ENCODE data around the gene ARHGEF26.

The ARHGEF26 gene

DNA sequence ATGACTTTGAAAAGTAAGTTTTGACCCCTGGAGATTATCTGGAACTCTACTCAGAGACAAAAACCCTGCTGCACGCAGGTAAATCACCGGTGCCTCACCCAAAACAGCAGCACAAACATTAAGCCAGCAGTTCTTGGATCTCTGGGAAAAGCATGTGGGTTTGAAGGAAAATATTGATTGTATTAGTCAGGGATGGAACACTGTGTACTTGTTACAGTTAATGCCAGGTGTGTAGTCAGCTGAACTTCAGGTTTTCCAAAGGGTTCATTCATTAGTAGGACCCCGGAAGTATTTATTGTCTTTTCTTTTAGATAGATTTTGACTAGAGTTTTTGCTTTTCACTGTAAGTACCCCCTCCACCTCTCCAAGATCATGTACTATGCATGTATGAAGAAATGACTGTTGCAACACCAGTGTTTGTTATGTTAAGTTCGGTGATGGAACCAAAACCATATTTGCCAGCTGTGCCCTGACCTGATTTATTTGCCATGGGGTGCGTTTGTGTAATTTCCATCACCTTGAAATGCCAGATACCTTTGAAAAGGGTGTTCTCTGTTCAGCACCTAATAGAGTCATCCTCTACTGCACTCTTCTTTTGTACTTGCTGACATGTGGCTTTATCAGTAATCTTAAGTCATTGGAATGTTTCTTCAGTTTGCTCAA is 14.5 kb downstream of the ARHGEF26 start:
- Histone ChIP-seq H3K36me3 (ENCODE audit: insufficient read depth, low read depth, low read length) (peaks cover 6% of the 10 kb centered on the region; the same call in 1 of the 2 replicates), H3K9me3 (ENCODE audit: insufficient read depth, low read depth, low read length) (no peaks in the 10 kb centered on the region), H3K9ac (ENCODE audit: low read depth, low read length) (no peak overlapping the region), H3K27me3 (ENCODE audit: insufficient read depth, low read length) (no peaks in the 10 kb centered on the region), H3K4me1 (ENCODE audit: insufficient read depth, low read length) (peaks cover 20% of the 10 kb centered on the region; the same call in 1 of the 2 replicates), H3K4me3 (ENCODE audit: low read length) (no peak overlapping the region), H3K27ac (ENCODE audit: low read length) (no peak overlapping the region)

DNA sequence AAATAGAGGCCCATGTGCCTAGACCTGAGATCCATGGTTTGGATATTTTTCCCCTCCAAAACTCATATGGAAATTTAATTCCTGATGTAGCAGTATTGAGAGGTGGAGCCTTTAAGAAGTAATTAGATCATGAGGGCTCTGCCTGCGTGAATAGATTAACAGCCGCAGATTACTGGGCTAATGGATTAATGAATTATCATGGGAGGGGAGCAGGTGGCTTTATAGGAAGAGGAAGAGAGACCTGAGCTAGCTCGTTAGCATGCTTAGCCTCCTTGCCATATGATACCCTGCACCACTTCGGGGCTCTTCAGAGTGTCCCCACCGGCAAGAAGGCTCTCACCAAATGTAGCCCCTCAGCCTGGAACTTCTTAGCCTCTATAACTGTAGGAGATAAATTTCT is 15.8 kb downstream of the ARHGEF26 start:
- H3K36me3 ChIP-seq (ENCODE audit: insufficient read depth, low read depth, low read length) = no peaks in the 10 kb centered on the region
- no peak overlapping the region for H3K4me3 ChIP-seq (ENCODE audit: low read length)
- H3K4me1 ChIP-seq (ENCODE audit: insufficient read depth, low read length) = peaks cover 11% of the 10 kb centered on the region; the same call in 1 of the 2 replicates
- H3K9ac ChIP-seq (ENCODE audit: low read depth, low read length) = no peak overlapping the region
- H3K27me3 ChIP-seq (ENCODE audit: insufficient read depth, low read length) = no peaks in the 10 kb centered on the region
- no peaks in the 10 kb centered on the region for H3K9me3 ChIP-seq (ENCODE audit: insufficient read depth, low read depth, low read length)
- no peak overlapping the region for H3K27ac ChIP-seq (ENCODE audit: low read length)

DNA sequence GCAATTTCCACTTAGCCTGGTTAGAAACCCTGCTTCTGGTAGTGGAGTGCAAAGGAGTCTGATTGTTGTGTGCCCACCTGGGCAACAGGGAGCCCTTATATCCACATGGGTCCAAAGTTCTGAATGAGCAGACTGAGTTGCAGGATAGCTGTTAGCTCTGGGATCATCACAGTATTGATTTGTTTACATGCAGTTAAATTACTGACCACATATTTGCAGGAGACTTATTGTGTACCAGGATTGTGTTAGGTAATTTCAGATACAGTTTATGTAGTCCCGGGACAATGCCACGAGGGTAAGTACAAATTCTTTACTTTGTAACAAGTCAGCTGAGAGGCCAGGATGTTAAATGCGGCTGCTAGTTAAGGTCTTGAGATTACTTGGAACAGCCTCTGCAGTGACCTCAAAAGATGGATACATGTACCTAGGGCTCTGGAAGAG is 18.8 kb downstream of the ARHGEF26 start:
- no peak overlapping the region for H3K9ac ChIP-seq (ENCODE audit: low read depth, low read length)
- no peaks in the 10 kb centered on the region for H3K36me3 ChIP-seq (ENCODE audit: insufficient read depth, low read depth, low read length)
- no peak overlapping the region for H3K27ac ChIP-seq (ENCODE audit: low read length)
- no peaks in the 10 kb centered on the region for H3K9me3 ChIP-seq (ENCODE audit: insufficient read depth, low read depth, low read length)
- H3K27me3 ChIP-seq (ENCODE audit: insufficient read depth, low read length) = no peaks in the 10 kb centered on the region
- H3K4me3 ChIP-seq (ENCODE audit: low read length) = no peak overlapping the region
- H3K4me1 ChIP-seq (ENCODE audit: insufficient read depth, low read length) = peaks cover 20% of the 10 kb centered on the region; the same call in 1 of the 2 replicates

DNA sequence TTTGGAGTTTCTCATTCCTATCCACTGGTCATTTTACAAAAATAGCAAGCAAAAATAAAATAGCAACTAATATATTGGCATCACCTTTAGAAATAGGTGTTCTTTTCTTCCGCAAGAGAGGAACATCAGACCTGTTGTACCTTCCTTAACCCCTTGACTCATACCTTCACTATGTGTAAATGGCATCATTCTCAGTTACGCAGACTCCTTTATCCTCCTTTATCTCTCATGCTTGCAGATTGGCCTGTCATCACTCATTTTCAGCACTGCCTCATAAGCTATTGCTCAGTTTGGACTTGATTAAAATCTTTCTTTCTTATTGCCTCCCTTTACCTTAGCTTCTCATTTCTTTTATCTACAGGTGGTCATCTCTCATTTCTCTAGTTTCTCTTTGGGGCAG is 21.4 kb downstream of the ARHGEF26 start:
- no peak overlapping the region for H3K4me3 ChIP-seq (ENCODE audit: low read length)
- H3K9me3 ChIP-seq (ENCODE audit: insufficient read depth, low read depth, low read length) = no peaks in the 10 kb centered on the region
- no peak overlapping the region for H3K9ac ChIP-seq (ENCODE audit: low read depth, low read length)
- H3K27ac ChIP-seq (ENCODE audit: low read length) = no peak overlapping the region
- H3K36me3 ChIP-seq (ENCODE audit: insufficient read depth, low read depth, low read length) = no peaks in the 10 kb centered on the region
- H3K27me3 ChIP-seq (ENCODE audit: insufficient read depth, low read length) = no peaks in the 10 kb centered on the region
- H3K4me1 ChIP-seq (ENCODE audit: insufficient read depth, low read length) = peaks cover 23% of the 10 kb centered on the region; the same call in 1 of the 2 replicates

DNA sequence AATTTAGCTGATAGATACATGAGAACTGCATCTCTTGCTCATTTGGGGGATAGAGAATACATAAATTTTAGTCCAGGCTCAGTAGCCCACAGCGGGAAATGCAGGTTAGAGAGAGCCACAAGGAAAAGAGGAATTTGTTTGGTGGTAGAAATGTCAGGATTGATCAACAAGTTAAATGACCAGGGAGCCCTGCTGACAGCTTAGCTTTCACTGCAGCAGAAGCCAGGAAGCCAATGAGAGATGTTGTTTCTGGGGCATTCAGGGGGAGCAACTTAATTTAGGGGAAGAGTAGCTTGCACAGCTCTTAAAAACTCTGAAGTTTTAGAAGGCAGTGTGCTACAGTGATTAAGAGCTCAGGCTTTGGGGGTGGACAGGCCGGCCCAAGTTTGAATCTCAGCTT is 22.7 kb downstream of the ARHGEF26 start:
- Histone ChIP-seq H3K4me1 (ENCODE audit: insufficient read depth, low read length) (peaks cover 26% of the 10 kb centered on the region), H3K9me3 (ENCODE audit: insufficient read depth, low read depth, low read length) (no peaks in the 10 kb centered on the region), H3K27me3 (ENCODE audit: insufficient read depth, low read length) (no peaks in the 10 kb centered on the region), H3K27ac (ENCODE audit: low read length) (no peak overlapping the region), H3K4me3 (ENCODE audit: low read length) (no peak overlapping the region), H3K36me3 (ENCODE audit: insufficient read depth, low read depth, low read length) (no peaks in the 10 kb centered on the region), H3K9ac (ENCODE audit: low read depth, low read length) (no peak overlapping the region)

DNA sequence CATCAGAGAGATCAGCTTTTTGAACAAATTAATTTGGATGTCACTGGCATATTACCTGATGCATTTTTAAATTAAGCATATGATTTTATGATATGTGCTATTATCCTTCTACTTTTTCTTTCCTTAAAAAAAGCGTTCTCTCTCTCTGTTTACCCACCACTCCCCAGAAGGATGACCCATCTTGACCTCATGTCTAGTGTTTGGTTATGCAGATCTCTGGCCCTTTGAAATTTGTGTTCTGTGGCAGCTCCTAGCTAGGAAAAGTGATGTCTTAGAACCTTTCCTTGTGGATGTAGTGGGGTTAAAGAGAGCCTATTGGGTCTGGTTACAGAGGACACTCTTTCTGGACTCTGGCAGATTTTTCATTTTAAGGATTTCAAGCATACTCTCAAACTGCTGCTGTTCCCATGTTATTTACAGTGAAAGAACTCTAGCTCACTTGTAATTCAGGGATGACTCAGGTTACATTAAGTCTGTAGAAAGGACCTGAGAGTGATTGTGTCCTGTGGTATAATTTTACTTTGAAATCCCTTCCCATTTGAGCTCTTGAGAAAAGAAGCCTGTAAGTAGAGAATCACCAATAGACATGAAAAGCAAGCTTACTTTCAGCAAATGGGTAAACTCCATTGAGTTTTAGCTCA is 23.8 kb downstream of the ARHGEF26 start:
- no peaks in the 10 kb centered on the region for H3K9me3 ChIP-seq (ENCODE audit: insufficient read depth, low read depth, low read length)
- no peaks in the 10 kb centered on the region for H3K36me3 ChIP-seq (ENCODE audit: insufficient read depth, low read depth, low read length)
- H3K27me3 ChIP-seq (ENCODE audit: insufficient read depth, low read length) = no peaks in the 10 kb centered on the region
- no peak overlapping the region for H3K27ac ChIP-seq (ENCODE audit: low read length)
- H3K9ac ChIP-seq (ENCODE audit: low read depth, low read length) = no peak overlapping the region
- H3K4me1 ChIP-seq (ENCODE audit: insufficient read depth, low read length) = peaks cover 26% of the 10 kb centered on the region
- H3K4me3 ChIP-seq (ENCODE audit: low read length) = no peak overlapping the region

DNA sequence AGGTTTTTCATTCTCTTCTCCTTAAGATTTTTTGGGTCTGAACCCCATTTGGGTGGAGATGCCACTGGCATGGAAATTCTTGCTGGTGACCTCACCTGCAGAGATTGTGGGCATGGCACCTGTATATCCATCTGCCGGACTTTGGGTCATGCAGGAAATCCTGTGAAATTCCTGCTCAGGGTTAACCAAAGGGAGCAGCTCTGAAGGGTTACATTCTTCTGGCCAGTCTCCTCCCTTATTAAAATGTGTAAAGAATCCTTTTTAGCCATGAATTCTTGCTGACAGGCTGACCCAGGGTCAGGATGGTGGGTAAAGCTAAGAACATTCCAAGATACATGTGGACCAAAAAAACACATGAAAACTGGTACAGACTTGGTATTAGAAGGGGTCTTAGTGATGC is 27.4 kb downstream of the ARHGEF26 start:
- Histone ChIP-seq H3K27me3 (ENCODE audit: insufficient read depth, low read length) (no peaks in the 10 kb centered on the region), H3K4me1 (ENCODE audit: insufficient read depth, low read length) (peaks cover 21% of the 10 kb centered on the region), H3K27ac (ENCODE audit: low read length) (no peak overlapping the region), H3K36me3 (ENCODE audit: insufficient read depth, low read depth, low read length) (peaks cover 4% of the 10 kb centered on the region; the same call in 1 of the 2 replicates), H3K9me3 (ENCODE audit: insufficient read depth, low read depth, low read length) (no peaks in the 10 kb centered on the region), H3K9ac (ENCODE audit: low read depth, low read length) (no peak overlapping the region), H3K4me3 (ENCODE audit: low read length) (no peak overlapping the region)

DNA sequence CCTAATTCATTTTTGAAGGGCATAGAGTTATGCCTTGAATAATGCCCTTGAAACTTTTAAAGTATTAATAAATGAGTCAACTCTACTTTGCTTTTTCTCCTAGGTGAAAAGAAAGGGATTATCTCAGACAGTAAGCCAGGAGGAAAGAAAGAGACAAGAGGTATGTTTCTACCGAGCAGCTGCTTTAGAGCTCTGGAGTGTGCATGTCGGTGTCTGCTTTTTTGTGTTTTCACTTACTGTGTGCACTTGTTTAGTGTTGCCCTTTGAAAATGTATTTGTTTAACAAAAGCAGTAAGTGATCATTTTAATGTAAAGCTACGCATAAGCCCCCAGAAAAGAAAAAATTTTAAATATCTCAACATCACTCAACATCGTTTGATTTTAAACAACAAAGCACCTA is 28.1 kb downstream of the ARHGEF26 start:
- Histone ChIP-seq H3K27me3 (ENCODE audit: insufficient read depth, low read length) (no peaks in the 10 kb centered on the region), H3K36me3 (ENCODE audit: insufficient read depth, low read depth, low read length) (peaks cover 4% of the 10 kb centered on the region; the same call in 1 of the 2 replicates), H3K4me1 (ENCODE audit: insufficient read depth, low read length) (peaks cover 14% of the 10 kb centered on the region), H3K27ac (ENCODE audit: low read length) (no peak overlapping the region), H3K9me3 (ENCODE audit: insufficient read depth, low read depth, low read length) (no peaks in the 10 kb centered on the region), H3K4me3 (ENCODE audit: low read length) (no peak overlapping the region), H3K9ac (ENCODE audit: low read depth, low read length) (no peak overlapping the region)

DNA sequence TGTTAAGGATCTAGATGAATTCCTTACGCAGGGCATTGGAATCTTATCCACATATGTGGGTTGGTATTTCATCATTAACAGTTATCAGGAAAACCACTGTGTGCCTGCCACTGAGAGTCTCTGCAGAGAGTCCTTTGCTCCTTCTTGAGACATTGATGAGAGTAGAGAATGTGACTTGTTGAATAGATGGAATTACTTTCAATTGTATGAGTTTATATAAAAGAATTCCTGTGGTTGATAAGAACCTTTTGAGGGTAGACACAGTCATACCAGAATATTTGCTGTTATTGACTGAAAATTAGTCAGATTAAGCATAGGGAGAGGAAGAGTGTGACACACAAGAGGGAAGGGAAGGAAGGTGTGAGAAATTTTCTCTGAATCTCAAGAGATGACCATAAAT is 30.8 kb downstream of the ARHGEF26 start:
- Histone ChIP-seq H3K9ac (ENCODE audit: low read depth, low read length) (no peak overlapping the region), H3K4me1 (ENCODE audit: insufficient read depth, low read length) (peaks cover 3% of the 10 kb centered on the region; the same call in 1 of the 2 replicates), H3K27me3 (ENCODE audit: insufficient read depth, low read length) (no peaks in the 10 kb centered on the region), H3K9me3 (ENCODE audit: insufficient read depth, low read depth, low read length) (no peaks in the 10 kb centered on the region), H3K4me3 (ENCODE audit: low read length) (no peak overlapping the region), H3K27ac (ENCODE audit: low read length) (no peak overlapping the region), H3K36me3 (ENCODE audit: insufficient read depth, low read depth, low read length) (peaks cover 4% of the 10 kb centered on the region; the same call in 1 of the 2 replicates)

DNA sequence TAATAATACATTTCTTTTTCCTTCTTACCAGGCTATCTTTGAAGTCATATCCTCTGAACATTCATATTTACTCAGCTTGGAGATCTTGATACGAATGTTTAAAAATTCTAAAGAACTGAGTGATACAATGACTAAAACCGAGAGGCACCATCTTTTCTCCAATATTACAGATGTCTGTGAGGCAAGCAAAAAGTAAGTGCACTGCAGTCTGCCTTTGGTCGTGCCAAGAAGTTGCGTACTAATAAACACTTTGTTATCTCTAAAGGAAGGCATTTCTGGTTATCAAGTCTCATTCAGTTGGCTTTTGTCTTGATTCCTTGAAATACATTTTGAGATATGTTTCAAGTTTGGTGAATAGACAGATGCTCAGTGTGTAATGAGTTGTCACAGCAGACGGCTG is 31.6 kb downstream of the ARHGEF26 start:
- H3K9me3 ChIP-seq (ENCODE audit: insufficient read depth, low read depth, low read length) = no peaks in the 10 kb centered on the region
- H3K36me3 ChIP-seq (ENCODE audit: insufficient read depth, low read depth, low read length) = peaks cover 4% of the 10 kb centered on the region; the same call in 1 of the 2 replicates
- no peak overlapping the region for H3K9ac ChIP-seq (ENCODE audit: low read depth, low read length)
- peaks cover 9% of the 10 kb centered on the region; the same call in 1 of the 2 replicates for H3K4me1 ChIP-seq (ENCODE audit: insufficient read depth, low read length)
- H3K27me3 ChIP-seq (ENCODE audit: insufficient read depth, low read length) = no peaks in the 10 kb centered on the region
- no peak overlapping the region for H3K27ac ChIP-seq (ENCODE audit: low read length)
- H3K4me3 ChIP-seq (ENCODE audit: low read length) = no peak overlapping the region

DNA sequence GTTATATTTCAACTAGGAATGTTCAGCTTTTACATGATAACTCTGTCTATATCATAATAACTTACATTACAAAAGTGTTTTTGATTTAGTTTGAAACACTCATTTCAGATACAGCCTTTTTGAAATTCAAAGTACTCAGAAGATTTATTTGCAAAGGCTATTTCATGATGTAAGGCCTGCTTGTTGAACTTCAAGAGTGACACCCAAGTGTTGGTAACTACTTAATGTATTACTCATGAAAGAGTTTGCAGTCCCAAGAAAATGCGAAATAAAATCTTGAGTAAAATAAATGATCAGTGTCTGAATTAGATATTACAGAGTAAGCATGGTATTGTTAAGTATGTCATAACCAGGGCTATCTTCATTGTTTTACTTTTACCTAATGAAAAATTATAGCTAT is 35.3 kb downstream of the ARHGEF26 start:
- Histone ChIP-seq H3K27ac (ENCODE audit: low read length) (no peak overlapping the region), H3K27me3 (ENCODE audit: insufficient read depth, low read length) (no peaks in the 10 kb centered on the region), H3K9me3 (ENCODE audit: insufficient read depth, low read depth, low read length) (no peaks in the 10 kb centered on the region), H3K4me3 (ENCODE audit: low read length) (no peak overlapping the region), H3K36me3 (ENCODE audit: insufficient read depth, low read depth, low read length) (peaks cover 4% of the 10 kb centered on the region; the same call in 1 of the 2 replicates), H3K4me1 (ENCODE audit: insufficient read depth, low read length) (peaks cover 13% of the 10 kb centered on the region; the same call in 1 of the 2 replicates), H3K9ac (ENCODE audit: low read depth, low read length) (no peak overlapping the region)

DNA sequence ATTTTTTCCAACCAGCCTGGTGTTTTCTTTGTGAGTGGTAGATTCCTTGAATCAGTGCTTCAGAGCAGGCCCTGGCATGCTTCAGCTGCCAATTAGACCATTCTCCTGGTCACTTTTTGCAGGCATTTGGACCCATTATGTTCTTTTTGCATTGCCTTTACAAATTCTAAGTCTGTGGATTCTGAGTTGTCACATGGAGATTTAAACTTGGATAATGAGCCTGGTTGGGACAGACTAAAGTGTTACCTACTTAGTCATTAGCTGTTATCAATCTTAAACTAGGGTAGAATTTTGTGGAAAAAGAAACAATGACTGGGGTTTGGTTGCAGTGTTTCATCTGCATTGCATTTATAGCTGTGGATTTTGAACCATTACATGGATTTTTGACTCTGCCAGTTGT is 40.6 kb downstream of the ARHGEF26 start:
- no peak overlapping the region for H3K9ac ChIP-seq (ENCODE audit: low read depth, low read length)
- H3K9me3 ChIP-seq (ENCODE audit: insufficient read depth, low read depth, low read length) = no peaks in the 10 kb centered on the region
- no peak overlapping the region for H3K4me3 ChIP-seq (ENCODE audit: low read length)
- peaks cover 16% of the 10 kb centered on the region; the same call in 1 of the 2 replicates for H3K4me1 ChIP-seq (ENCODE audit: insufficient read depth, low read length)
- H3K27ac ChIP-seq (ENCODE audit: low read length) = no peak overlapping the region
- H3K27me3 ChIP-seq (ENCODE audit: insufficient read depth, low read length) = no peaks in the 10 kb centered on the region
- H3K36me3 ChIP-seq (ENCODE audit: insufficient read depth, low read depth, low read length) = no peaks in the 10 kb centered on the region
